NCI-H774 (cell line): ENCODE measurements around the gene VCL.
"Not testable (repeated sequence)": the region's sequence is repeated elsewhere in the genome, so short reads cannot be mapped to it uniquely, and the experiment has no call there.

Experiments
- DNase-seq: peaks from one replicate; lab custom pipeline; 2025; lab: John Stamatoyannopoulos, UW

VCL gene

DNA sequence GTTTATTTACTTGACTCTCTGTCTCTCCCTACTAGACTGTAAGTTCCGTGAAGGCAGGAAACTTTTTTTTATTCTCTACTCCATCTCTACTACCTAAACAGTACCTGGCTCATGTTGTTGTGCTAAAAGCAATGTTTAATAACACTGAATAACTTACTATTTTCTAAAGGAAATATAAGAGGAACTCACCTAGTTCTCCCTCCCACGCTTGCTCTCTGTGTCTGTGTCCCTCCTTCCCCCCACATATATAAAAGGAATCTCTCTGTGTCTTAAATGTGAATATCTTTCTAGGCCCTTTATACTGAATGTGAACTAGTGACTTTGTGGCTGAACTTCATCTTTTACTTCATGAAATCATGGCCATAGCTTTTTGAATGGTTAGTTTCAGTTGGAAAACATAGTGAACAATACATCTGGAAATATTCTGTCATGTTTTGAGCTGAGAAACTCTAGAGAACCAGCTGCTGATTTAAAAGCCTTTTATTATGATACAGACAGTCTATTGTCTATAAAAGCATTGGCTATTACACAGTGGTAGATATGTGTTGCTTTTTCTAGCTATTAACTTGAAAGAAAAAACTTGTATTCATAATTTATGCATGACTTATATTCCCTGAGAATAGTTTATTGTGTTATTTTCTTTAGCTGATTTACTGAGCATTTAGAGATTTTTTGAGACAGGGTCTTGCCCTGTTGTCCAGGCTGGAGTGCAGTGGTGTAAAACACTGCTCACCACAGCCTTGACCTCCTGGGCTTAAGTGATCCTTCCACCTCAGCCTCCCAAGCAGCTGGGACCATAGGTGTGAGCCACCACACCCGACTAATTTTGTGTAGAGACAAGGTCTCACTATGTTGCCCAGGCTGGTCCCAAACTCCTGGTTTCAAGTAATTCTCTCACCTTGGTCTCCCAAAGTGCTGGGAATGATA lies 42.5 kb downstream of the VCL start:
- DNase-seq = no peak

DNA sequence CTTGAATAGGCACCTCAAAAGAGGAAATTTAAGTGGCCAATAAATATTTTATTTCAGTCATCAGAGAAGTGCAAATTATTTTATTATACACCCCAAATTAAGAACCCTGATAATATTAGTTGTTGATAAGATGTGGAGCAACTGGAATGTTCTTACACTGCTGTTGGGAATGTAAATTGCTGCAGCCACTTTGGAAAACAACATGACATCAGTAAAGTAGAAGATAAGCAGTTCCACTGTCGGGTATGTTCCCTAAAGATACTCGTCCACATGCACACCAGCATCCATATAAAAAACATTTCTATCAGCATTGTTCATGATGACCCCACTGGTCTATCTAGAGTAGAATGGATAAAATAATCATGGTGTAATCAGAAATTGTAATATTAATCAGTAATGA lies 46.5 kb downstream of the VCL start:
- no peak for DNase-seq

DNA sequence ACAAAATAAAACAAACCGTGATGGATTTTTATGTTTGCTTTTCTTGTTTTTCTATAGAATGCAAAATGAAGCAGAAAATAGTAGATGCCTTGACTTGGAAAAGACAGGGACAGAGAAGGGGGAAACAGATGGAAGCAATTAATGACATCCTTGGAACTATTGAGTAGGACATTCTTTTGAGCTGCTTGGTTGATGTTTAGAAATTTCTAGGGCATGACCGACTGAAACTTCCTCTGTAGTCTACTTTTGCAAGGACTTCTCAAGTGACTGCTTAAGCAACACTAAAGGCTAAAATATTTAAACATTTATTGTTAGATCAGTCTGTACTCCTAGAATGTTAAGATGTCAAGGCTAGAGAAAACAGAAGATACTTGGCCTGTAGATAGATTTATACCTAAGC lies 49.4 kb downstream of the VCL start:
- no peak for DNase-seq

DNA sequence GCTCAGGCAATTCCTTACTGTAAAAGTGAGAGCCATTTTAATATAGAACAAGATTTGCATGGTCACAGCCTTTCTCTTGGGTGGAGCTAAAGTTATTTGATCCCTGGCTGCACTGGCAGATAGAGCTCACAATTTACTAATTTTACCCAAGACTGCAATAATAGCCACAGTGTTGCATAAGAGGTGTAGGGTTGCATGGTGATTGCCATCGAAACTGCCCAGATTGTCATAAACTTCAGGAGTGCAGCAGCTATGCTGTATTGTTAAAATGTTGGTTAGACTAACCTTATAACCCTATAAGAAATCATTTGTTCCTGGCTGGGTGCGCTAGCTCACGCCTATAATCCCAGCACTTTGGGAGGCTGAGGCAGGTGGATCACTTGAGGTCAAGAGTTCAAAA lies 50.0 kb downstream of the VCL start:
- DNase-seq = no peak

DNA sequence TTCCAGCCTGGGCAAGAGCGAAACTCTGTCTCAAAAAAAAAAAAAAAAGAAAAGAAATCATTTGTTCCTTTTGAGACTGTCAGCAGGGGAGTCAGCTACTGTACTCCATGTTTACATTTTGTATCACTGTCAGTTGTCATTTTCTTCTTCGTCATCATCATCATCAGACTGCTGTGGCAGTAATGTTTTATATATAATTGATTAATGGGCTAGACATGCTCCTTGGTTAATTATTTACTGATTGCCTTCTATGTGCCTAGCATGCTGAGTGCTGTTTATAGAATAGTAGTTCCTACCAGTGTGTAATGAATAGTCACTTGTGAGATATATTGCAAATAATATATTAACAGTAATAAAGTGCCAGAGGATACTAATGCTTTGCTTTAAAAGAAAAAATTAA lies 50.5 kb downstream of the VCL start:
- DNase-seq = no peak

DNA sequence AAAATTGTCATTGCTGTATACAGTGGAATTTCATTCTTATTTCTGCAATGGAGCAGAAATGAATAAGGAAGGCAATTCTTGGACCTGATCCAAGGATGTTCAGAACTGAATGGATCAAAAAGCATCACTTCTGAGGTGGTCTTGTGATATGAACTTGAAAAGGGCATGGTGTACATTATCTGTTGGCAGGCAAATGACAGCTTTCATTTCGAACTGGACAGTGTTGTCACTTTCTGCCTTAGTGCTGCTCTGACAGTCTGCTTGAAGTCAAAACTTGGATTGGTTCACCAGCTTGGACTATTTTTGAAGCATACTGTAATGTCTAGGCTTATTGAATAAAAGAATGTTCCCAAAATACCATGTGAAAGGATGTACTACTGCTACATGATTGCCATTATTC lies 52.0 kb downstream of the VCL start:
- no peak for DNase-seq

DNA sequence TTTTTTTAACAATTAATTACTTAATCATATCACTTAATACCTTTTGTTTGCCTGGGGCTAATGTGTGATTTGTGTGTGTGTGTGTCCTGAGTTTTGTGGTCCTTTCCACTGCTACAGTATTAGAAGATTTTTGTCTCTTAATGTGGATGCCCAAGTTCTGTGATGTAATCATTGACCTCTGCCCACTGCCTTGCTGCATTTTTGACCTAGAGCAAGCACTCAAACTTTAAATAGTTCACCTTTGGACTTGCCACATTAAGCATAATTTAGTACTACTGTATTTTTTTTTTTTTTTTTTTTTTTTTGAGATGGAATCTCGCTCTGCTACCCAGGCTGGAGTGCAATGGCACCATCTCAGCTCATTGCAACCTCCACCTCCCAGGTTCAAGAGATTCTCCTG lies 52.7 kb downstream of the VCL start:
- DNase-seq = no peak

DNA sequence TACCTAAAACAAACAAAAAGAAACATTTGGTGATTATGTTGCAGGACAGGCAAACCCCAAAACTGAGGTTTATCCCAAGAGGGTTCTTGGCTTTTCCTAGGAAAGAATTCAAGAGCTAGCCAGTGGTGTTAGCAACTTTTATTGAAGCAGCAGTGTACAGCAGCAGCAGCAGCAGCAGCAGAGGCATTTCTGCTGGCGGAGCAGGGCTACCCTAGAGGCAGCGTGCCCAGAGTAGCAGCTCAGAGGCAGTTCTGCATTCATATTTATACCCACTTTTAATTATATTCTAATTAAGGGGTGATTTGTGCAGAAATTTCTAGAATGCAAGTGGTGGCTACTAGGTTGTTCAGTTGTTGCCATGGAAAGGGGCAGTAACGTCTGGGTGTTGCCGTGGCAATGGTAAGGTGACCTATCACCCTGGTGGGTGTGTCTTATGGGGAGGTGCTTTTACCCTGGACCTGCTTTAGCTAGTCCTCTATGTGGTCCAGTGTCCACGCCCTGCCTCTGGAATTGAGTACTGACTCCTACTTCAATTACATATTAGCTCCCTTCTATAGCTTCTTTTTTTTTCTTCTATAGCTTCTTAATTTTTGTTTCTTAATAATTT lies 53.9 kb downstream of the VCL start:
- no peak for DNase-seq

DNA sequence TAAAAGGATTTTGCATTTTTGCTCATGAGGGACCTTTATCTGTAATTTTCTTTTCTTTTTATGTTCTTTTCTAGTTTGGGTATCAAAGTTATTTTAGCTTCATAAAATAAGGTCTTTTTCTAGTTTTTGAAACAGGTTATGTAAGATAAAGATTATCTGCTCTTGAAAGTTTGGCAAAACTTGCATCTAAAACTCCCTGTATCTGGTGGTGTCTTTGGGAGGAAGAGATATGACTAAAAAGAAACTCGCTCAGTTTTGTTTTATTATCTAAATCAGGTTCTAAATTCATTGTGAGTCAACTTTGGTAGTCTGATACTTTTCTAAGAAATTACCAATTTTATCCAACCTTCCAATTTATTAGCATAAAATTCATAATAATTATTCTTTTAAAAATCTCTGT lies 55.1 kb downstream of the VCL start:
- no peak for DNase-seq

DNA sequence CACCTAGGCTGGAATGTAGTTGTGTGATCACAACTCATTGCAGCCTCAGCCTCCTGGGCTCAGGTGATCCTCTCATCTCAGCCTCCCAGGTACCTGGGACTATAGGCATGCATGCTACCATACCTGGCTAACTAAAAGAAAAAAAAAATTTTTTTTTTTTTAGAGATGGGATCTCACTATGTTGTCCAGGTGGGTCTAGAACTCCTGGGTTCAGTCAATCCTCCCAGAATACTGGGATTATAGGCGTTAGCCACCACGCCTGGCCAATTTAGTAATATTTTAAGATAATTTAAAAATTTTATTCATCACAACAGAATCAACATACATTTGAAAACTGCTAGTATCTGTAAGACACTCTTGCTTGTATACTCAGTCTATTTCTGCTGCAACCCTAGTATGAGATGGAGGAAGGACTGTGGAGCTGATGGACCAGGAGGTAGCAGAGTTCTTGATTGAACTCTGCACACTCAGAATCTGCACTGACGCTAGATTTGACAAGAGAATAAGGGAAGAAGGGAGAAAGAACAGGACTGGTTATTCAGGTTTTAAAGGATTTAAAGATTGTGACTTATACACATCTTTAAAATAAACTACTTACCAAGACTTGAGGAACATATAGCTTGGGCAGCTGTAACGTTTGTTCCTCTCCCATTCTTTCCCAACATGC lies 57.6 kb downstream of the VCL start:
- DNase-seq = no peak

DNA sequence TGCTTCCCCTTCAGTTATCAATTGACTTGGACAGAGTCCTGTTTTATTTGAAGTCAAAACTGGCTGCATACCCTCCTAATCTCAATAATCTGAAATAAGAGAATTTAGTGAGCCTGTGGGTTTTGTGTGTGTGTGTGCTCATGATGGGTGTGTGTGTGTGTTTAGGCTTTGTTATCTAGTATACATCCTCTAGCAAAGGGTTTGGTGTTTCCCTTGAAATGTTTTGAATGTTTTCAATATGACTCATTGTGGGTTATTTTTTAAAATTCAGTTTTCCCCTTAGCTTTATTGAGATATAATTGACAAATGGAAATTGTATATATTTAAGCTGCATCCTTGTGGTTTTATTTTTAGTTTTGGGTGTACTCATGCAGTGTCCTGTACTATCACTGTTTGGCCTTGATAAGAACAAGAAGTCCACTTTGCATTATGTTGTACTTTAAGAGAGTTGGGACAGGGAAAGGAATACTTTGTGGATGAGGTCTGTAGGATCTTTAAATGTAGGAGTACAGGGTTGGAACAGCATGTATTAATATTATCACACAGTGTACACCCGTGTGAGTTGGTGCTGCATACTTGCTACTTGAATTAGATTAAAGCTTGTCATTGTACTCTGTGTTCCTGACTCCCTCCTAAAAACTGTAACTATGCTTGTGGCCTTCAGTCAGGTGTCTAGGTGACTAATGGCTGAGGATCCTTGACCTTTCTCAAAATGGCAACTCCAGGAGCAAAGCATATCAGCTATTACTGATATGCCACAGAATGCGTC lies 58.3 kb downstream of the VCL start:
- DNase-seq = no peak

DNA sequence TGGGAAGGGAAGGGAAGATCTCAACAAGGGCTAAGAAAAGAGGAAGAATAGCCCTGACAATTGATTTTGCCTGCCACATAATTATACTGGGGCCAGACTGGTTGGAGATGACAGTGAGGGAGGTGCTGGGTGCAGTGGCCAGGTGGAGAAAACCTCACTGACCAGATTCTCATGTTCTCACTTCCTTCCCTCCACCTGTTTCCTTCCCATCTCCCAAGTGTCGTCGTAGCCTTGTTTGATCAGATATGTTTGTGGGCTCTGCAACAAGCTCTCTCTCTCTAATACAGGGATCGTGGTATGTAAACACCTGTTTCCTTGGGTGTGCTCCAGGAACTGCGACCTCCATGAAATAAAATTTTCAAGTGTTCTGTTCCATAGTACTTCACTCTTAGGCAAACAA lies 60.2 kb downstream of the VCL start:
- no peak for DNase-seq

DNA sequence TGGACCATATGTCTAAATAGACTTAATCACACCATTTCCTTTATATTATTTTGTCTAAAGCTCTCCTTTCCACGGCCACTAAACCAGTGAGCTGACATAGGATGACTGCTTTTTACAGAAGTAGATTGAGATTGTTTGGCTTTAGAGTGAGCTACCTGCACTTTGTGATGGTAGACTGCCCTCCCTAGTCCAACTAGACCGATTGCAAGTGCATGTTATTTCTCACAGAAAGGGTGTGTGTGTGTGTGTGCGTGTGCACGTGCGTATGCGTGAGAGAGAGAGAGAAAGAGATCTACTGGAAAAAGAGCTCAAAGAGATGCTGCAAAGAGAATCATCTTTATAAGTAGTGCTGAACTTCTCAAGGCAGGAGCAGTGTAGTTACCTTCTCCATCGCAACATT lies 60.7 kb downstream of the VCL start:
- peak; percentile 50 for DNase-seq

DNA sequence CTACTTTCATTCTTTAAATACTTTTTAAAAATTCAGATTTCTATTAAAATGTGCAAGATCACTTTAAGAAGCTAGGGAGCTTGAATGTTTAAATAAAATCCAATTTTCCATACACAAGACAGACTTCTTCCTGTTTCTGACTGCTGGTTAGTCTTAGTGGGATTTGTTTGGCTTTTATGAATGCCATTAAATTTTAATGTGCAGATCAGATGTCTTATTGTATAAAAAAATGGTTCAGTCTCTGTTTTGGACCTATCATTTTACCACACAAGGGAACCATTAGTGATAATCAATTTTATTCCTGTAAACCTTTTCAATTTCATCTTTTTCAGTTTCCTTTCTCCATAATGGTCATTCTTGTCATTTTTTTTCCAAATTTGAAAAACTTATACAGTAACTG lies 63.2 kb downstream of the VCL start:
- DNase-seq = no peak

DNA sequence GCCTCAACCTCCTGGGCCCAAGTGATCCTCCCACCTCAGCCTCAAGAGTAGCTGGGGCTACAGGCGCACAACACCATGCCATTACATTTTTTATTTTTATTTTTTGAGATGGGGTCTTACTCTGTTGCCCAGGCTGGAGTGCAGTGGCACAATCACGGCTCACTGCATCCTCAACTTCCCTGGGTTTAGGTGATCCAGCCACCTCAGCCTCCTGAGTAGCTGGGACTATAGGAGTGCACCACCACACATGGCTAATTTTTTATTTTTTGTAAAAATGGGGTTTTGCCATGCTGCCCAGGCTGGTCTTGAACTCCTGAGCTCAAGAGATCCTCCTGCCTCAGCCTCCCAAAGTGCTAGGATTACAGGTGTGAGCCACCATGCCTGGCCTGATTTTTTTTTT lies 64.1 kb downstream of the VCL start:
- DNase-seq = not testable (repeated sequence)

DNA sequence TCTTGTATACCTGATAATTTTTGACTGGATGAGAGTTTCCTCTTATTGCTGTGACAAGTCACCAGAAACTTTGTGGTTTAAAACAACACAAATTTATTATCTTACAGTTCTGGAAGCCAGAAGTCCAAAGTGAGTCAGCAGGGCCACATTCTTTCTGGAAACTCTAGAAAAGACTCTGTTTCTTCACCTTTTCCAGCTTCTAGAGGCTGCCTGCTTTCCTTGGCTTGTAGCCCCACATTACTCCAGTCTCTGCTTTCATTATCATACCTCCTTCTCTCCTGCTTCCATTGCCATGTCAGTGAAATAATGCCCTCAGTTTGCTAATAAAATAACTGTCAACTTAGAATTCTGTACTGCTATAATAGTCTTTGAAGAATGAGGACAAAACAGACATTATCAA lies 65.3 kb downstream of the VCL start:
- DNase-seq = no peak

DNA sequence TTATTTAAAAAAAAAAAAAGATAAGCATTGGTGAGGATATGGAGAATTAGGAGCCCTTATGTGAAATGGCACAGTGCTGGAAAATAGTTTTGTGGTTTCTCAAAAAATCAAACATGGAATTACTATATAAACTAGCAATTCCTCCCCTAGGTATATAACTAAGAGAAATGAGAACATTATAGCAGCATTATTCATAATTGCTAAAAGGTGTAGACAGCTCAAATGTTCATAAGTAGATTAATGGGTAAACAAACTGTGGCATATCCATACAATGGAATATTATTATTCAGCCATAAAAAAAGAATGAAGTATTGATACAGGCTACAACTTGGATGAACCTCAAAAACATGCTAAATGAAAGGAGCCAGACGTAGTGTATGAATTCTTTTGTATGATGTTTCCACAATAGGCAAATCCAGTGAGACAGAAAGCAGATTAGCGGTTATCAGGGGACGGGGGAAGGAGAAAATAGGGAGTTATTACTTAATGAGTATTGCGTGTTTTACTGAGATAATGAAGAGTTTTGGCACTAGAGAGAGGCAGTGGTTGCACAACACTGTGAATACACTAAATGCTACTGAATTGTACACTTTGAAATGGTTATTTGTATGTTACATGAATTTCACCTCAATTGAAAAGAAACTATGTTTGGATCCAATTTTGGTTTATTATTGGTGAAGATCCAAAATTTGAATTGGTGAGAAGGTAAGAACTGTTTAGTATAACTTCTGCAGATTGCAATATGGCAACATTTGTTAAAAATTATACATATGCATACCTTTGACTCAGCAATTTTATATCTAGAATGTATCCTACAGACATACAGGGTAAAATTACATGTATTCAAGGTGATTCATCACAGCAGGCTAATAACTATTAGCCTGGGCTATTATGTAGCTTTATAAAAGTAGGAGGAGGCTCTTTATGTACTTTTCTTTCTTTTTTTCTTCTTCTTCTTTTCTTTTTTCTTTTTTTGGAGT lies 69.7 kb downstream of the VCL start:
- no peak for DNase-seq

DNA sequence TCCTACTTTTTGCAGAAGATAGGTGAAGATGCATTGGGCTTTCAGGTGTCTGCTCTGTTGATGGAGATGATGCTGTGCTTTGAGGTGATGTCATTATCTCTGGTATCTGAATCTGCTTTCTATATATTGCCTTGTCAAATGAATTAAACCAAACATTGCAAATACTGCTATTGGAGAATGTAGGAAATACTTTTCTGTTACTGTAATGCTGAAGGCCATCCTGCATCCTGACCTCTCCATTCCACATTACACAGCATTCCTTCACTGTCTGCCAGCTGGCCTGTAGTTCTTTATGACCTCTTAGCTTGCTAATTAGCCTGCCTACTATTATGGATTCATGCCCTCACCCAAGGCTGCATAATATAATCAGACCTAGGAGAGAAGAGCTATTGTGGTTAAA lies 73.2 kb downstream of the VCL start:
- no peak for DNase-seq

DNA sequence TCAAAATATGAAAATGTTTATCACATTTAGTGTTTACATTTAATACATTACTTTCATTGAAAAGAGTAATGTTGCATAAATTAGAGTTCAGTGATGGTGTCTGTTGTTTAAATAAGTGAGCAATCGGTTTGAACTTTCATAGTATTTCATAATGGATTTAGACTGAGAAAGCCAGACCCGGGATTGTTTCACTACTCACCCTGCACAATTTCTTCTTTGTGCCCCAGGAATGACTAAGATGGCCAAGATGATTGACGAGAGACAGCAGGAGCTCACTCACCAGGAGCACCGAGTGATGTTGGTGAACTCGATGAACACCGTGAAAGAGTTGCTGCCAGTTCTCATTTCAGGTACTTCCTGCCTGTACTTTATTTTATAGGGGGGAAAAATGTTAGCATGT lies 74.6 kb downstream of the VCL start:
- no peak for DNase-seq

DNA sequence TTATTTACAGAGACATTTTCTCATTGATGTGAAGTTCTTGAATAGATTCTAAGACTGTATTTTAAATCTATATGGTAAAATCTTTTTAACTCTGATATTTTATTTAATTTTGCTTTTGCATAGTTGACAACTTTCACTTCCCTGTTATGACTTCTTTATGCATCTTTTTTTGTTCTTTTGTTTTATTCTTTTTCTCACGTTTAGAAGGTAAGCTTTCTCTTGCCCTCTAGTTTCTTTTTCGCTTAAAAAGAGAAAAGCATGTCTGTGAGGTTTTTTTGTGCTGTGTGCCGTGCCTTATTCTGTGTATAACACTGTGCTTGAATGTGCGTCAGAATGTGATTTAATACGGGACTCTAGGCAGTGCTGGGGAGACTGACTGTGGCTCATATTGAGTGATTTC lies 78.0 kb downstream of the VCL start:
- no peak for DNase-seq

DNA sequence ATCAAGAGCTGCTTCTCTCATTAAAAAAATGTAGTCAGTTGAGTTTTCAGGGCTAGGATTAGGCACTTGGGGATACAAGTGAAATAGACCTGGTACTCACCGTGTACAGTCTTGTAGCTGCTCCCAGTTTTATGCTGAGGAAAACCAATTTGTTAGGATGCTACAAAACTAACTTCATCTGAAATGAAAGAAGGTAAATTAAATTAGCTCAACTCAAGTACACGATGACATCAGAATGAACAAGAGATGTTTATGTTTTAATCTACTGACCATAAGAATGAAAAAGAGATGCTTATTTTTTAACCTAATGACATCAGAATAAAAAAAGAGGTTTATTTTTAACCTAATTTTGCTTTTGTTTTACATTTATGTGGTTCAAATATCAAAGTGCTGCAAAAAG lies 79.0 kb downstream of the VCL start:
- DNase-seq = no peak
